ENCODE measurements around the gene CACUL1. TPM values are rescaled to one million over a fixed set of nuclear protein-coding genes. Genes with fewer than 3 reads are reported as not detected.
"Not testable (repeated sequence)": the region's sequence is repeated elsewhere in the genome, so short reads cannot be mapped to it uniquely, and the experiment has no call there.

CACUL1 gene
- total RNA-seq, 2 experiments from 2014 or later: 29.8 to 30.1 TPM

- ChIA-PET CTCF (no interaction called here), POLR2A (no interaction called here)
These were observed 15.3 kb upstream of the CACUL1 start for GRCh38 chr10:118769898-118770600.

- CTCF ChIA-PET: interaction anchor here (0.6 kb wide), 1 partner anchor 373 kb away, joined by 3 read pairs; no protein-coding TSS in a partner anchor
- POLR2A ChIA-PET: no interaction called here
These were observed 13.5 kb upstream of the CACUL1 start for GRCh38 chr10:118768041-118768919.

GRCh38 chr10:118767297-118768040 is 12.7 kb upstream of the CACUL1 start:
- ChIA-PET CTCF (no interaction called here), POLR2A (no interaction called here)

GRCh38 chr10:118764195-118764594 is 9.4 kb upstream of the CACUL1 start:
- ChIA-PET POLR2A (no interaction called here), CTCF (interaction anchor here (0.6 kb wide), 1 partner anchor 196 kb away, joined by 3 read pairs; no protein-coding TSS in a partner anchor)

- ChIA-PET POLR2A (no interaction called here), CTCF (no interaction called here)
These were observed 8.6 kb upstream of the CACUL1 start for GRCh38 chr10:118763202-118763988.

- POLR2A ChIA-PET: no interaction called here
These were observed 5.5 kb upstream of the CACUL1 start for GRCh38 chr10:118760265-118760664.

GRCh38 chr10:118758449-118758848 is 3.7 kb upstream of the CACUL1 start:
- CTCF ChIA-PET: no interaction called here
- POLR2A ChIA-PET: no interaction called here

More at GRCh38 chr10:118760265-118760664, 5.5 kb upstream of the CACUL1 start:
- CTCF ChIA-PET: no interaction called here

GRCh38 chr10:118754229-118754555 is 578 bp downstream of the CACUL1 start:
- ChIA-PET POLR2A (interaction anchor here (0.9 kb wide), 1 partner anchor 22 kb away, joined by 3 read pairs; no protein-coding TSS in a partner anchor), CTCF (interaction anchor here (0.9 to 1.2 kb wide), 4 partner anchors 19 to 186 kb away, joined by 3 to 5 read pairs (median 3); no protein-coding TSS in a partner anchor)

GRCh38 chr10:118753331-118754228 is 1.2 kb downstream of the CACUL1 start:
- POLR2A ChIA-PET: interaction anchor here (0.9 kb wide), 1 partner anchor 21 kb away, joined by 3 read pairs; no protein-coding TSS in a partner anchor
- CTCF ChIA-PET: interaction anchor here (0.9 to 1.2 kb wide), 3 partner anchors 19 to 185 kb away, joined by 3 to 5 read pairs (median 3); no protein-coding TSS in a partner anchor

- ChIA-PET CTCF (no interaction called here), POLR2A (no interaction called here)
These were observed 2.4 kb downstream of the CACUL1 start for GRCh38 chr10:118752409-118752808.

GRCh38 chr10:118751265-118751664 is 3.5 kb downstream of the CACUL1 start:
- CTCF ChIA-PET: no interaction called here
- POLR2A ChIA-PET: no interaction called here

GRCh38 chr10:118748041-118748440 is 6.7 kb downstream of the CACUL1 start:
- CTCF ChIA-PET: no interaction called here
- POLR2A ChIA-PET: no interaction called here

- CTCF ChIA-PET: no interaction called here
- POLR2A ChIA-PET: no interaction called here
These were observed 8.5 kb downstream of the CACUL1 start for GRCh38 chr10:118746246-118746645.

GRCh38 chr10:118745056-118745455 is 9.7 kb downstream of the CACUL1 start:
- ChIA-PET POLR2A (no interaction called here), CTCF (no interaction called here)

GRCh38 chr10:118744346-118744918 is 10.3 kb downstream of the CACUL1 start:
- POLR2A ChIA-PET, CTCF ChIA-PET: not testable (repeated sequence)

- CTCF ChIA-PET: no interaction called here
- POLR2A ChIA-PET: no interaction called here
These were observed 12.0 kb downstream of the CACUL1 start for GRCh38 chr10:118742782-118743181.

GRCh38 chr10:118742032-118742431 is 12.7 kb downstream of the CACUL1 start:
- CTCF ChIA-PET: no interaction called here
- POLR2A ChIA-PET: no interaction called here

GRCh38 chr10:118738406-118738805 is 16.4 kb downstream of the CACUL1 start:
- ChIA-PET POLR2A (no interaction called here), CTCF (no interaction called here)
